Measurements from ENCODE around the gene MUC20.
"Not testable (repeated sequence)": the region's sequence is repeated elsewhere in the genome, so short reads cannot be mapped to it uniquely, and the experiment has no call there.

MUC20 gene

DNA sequence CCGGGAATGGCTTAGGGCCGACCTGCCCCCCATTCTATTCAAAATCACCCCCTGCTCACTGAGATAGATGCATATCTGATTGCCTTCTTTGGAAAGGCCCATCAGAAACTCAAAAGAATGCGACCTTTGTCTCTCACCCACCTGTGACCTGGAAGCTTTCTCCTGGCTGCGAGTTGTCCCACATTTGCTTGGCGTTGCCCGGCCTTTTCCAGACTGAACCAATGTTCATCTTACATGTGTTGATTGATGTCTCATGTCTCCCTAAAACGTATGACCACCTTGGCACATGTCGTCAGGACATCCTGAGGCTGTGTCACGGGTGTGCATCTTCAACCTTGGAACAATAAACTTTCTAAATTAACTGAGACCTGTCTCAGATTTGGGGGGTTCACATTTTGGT is 3.4 kb upstream of the MUC20 start:
- no peak for TF ChIP-seq CTCF (IDR thresholded peaks at IDR 0.05; ENCODE audit: low read depth, low read length)
- H3K4me3 ChIP-seq (ENCODE audit: low read depth, low read length) = no peak overlapping the region

DNA sequence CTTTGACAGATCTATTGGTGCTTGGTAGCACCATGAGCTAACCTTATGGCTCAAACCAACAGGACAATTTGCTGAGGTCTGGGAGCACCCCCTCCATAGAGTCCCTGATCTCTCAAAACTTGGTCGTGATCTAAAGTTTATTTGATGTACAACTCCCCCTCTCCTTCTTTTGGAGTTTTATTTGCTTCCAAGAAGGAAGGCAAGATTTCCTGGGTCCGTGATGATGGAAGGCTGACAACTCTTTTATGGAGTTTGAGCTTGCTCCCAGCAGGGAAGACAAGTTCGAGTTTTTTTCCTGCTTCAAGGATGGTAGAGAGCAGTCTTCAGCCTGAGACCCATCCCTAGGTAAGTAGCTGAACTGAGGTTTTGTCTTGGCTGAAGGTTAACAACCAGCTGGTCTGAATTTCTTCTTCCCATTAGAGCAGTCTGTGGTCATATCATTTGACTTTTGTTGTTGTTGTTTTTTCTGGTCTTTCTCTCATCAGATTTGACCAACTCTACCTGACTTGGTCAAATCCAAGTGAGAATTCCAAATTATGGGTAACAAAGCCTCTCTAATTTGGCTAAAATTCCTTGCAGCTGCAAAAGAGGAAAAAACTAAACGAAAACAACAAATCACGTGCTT is 2.8 kb upstream of the MUC20 start:
- TF ChIP-seq CTCF (IDR thresholded peaks at IDR 0.05; ENCODE audit: low read depth, low read length) = no peak
- H3K4me3 ChIP-seq (ENCODE audit: low read depth, low read length) = no peak overlapping the region

DNA sequence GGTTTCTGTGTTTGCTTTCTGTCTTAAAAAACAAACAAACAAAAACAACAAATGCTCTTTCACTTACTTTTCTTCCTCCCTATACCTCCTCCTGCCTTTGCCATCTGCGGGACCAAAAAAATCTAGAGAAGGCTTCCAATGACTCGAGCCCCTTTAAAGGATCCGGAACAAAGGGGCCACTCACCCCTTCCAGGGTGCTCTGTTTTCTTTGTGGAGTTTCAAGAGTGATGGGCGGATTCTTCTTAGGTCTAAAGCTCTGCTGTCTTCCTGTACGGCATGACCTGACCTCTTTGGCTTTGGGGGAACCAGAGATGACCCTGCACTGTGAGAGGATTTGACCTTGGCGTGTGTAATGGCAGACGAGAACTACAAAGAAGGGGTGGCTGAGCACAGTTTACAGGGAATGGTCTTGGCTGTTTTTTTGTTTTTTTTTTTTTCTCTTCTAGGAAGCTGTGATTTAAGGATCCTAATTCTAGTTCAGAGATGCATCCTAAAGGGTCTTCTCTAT is 2.2 kb upstream of the MUC20 start:
- TF ChIP-seq CTCF (IDR thresholded peaks at IDR 0.05; ENCODE audit: low read depth, low read length) = no peak
- no peak overlapping the region for H3K4me3 ChIP-seq (ENCODE audit: low read depth, low read length)

DNA sequence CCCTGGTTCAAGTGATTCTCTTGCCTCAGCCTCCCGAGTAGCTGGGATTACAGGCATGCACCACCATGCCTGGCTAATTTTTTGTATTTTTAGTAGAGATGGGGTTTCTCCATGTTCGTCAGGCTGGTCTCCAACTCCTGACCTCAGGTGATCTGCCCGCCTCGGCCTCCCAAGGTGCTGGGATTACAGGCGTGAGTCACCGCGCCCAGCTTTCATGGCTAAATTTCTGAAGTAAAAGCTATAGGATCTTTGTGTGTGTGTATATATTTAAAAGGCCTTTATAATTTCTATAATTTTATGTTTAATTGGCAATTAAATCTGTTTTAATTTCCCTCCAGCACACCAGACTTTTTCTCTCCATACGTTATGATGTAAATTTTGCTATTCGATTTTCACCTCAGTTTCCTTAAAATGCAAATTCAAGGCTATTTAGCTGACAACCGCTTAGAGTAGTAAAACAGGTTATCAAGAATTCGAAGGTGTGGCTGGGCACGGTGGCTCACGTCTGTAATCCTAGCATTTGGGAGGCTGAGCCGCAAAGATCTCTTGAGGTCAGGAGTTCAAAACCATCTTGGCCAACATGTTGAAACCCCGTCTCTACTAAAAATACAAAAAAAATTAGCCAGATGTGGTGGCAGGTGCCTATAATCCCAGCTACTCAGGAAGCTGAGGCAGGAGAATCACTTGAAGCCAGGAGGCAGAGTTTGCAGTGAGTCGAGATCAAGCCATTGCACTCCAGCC is 1.1 kb upstream of the MUC20 start:
- H3K4me3 ChIP-seq (ENCODE audit: low read depth, low read length) = not testable (repeated sequence)

DNA sequence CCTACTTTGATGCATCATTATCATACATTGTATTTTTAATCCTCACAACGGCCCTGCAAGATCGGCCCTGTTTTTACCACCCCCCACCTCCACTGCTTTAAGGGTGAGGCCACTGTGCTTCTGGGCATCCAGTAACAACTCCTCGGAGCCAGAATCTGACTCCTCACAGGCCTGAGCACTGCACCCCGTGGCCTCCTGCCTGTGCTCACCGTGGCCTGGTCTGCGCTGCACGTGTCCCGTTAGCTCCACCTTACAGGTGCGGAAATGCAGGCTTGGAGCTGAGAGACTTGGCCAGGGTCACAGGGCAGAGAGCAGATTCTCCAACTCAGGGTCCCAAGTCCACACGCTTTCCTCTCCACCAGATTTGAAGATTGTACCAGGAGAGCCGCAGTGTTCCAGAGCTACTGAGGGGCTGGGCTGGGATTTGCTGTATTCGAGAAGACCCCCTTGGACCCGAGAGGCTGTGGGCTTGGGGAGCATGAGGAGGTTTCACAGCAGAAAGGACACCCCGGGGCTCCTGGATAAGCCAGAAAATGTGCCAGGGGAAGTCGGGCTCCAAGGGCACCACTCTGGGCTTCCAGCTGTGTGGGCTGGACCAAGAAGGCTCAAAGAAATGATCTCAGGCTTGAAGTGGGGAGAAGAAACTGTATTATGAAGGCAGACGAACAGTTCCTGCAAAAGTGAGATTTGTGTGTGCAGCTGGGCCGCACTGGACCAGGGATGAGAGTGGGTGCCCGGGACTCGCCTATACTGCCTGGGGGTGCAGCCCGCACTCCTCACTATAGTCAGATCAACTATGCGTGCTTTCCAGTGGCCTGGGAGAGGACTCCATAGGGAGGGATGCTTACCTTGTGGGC is 1.6 kb downstream of the MUC20 start:
- H3K4me3 ChIP-seq (ENCODE audit: low read depth, low read length) = not testable (repeated sequence)

- H3K4me3 ChIP-seq (ENCODE audit: low read depth, low read length) = not testable (repeated sequence)
Observed at GRCh38 chr3:195722996-195723345, 2.2 kb downstream of the MUC20 start.

GRCh38 chr3:195724363-195724762 is 3.6 kb downstream of the MUC20 start:
- not testable (repeated sequence) for H3K4me3 ChIP-seq (ENCODE audit: low read depth, low read length)

- not testable (repeated sequence) for H3K4me3 ChIP-seq (ENCODE audit: low read depth, low read length)
Observed at GRCh38 chr3:195725916-195726740, 5.3 kb downstream of the MUC20 start.

GRCh38 chr3:195727606-195728195 is 6.9 kb downstream of the MUC20 start:
- no peak overlapping the region for H3K4me3 ChIP-seq (ENCODE audit: low read depth, low read length)
- no peak for TF ChIP-seq CTCF (IDR thresholded peaks at IDR 0.05; ENCODE audit: low read depth, low read length)

DNA sequence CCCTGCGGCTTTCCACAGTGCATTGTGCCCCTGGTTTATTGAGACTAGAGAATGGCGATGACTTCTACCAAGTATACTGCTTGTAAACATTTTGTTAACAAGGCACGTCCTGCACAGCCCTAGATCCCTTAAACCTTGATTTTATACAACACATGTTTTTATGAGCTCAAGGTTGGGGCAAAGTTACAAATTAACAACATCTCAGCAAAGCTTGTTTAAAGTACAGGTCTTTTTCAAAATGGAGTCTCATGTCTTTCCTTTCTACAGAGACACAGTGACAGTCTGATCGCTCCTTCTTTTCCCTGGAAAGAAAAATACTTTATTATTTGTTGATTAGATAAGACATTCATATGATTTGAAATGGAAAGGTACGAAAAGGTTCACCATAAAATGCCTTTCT is 8.0 kb downstream of the MUC20 start:
- not testable (repeated sequence) for H3K4me3 ChIP-seq (ENCODE audit: low read depth, low read length)

Measured in WI38 (cell line).